ENCODE measurements around the gene RNF213.

DNA sequence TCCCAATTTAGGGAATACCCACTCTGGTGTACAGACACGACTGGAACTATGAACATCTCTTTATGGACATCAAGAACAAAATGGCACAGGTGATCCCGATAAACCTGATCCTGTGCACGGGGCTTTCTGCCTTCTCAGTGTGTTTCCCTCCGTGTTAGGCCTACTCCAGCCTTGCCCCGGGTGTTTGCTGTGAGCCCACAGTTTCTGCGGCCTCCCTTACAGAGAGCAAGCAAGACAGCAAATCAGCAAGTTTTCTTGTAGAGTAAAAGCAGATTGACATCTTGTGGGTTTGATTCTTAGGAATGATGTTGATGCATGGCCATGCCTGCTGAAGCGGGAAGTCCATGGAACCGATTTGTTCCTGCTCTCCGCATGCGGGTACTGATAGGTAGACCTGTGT lies 127.9 kb downstream of the RNF213 start:
- TF ChIP-seq TCF7L2 (IDR thresholded peaks at IDR 0.05; ENCODE audit: borderline replicate concordance, extremely low read depth, insufficient read depth, insufficient read length) (no peak), YY1 (IDR thresholded peaks at IDR 0.05; ENCODE audit: extremely low read depth, insufficient replicate concordance, low read depth, low read length) (no peak), EZH2 (IDR thresholded peaks at IDR 0.05) (no peak), JUND (IDR thresholded peaks at IDR 0.05) (no peak), ZNF274 (IDR thresholded peaks at IDR 0.05; ENCODE audit: low read depth, low read length) (no peak), EZH2phosphoT487 (IDR thresholded peaks at IDR 0.05; ENCODE audit: borderline replicate concordance) (no peak), SIN3A (IDR thresholded peaks at IDR 0.05; ENCODE audit: low read depth) (no peak)
- TF ChIP-seq, protein P1, sequence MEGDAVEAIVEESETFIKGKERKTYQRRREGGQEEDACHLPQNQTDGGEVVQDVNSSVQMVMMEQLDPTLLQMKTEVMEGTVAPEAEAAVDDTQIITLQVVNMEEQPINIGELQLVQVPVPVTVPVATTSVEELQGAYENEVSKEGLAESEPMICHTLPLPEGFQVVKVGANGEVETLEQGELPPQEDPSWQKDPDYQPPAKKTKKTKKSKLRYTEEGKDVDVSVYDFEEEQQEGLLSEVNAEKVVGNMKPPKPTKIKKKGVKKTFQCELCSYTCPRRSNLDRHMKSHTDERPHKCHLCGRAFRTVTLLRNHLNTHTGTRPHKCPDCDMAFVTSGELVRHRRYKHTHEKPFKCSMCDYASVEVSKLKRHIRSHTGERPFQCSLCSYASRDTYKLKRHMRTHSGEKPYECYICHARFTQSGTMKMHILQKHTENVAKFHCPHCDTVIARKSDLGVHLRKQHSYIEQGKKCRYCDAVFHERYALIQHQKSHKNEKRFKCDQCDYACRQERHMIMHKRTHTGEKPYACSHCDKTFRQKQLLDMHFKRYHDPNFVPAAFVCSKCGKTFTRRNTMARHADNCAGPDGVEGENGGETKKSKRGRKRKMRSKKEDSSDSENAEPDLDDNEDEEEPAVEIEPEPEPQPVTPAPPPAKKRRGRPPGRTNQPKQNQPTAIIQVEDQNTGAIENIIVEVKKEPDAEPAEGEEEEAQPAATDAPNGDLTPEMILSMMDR (IDR thresholded peaks at IDR 0.05 in 2 of 3, conservative IDR thresholded peaks at IDR 0.05 in 1 of 3; ENCODE audit: borderline replicate concordance in 1 of 3, insufficient read depth in 1 of 3, low read depth in 2 of 3, low read length in 2 of 3) = no peak
- TF ChIP-seq, protein P2, sequence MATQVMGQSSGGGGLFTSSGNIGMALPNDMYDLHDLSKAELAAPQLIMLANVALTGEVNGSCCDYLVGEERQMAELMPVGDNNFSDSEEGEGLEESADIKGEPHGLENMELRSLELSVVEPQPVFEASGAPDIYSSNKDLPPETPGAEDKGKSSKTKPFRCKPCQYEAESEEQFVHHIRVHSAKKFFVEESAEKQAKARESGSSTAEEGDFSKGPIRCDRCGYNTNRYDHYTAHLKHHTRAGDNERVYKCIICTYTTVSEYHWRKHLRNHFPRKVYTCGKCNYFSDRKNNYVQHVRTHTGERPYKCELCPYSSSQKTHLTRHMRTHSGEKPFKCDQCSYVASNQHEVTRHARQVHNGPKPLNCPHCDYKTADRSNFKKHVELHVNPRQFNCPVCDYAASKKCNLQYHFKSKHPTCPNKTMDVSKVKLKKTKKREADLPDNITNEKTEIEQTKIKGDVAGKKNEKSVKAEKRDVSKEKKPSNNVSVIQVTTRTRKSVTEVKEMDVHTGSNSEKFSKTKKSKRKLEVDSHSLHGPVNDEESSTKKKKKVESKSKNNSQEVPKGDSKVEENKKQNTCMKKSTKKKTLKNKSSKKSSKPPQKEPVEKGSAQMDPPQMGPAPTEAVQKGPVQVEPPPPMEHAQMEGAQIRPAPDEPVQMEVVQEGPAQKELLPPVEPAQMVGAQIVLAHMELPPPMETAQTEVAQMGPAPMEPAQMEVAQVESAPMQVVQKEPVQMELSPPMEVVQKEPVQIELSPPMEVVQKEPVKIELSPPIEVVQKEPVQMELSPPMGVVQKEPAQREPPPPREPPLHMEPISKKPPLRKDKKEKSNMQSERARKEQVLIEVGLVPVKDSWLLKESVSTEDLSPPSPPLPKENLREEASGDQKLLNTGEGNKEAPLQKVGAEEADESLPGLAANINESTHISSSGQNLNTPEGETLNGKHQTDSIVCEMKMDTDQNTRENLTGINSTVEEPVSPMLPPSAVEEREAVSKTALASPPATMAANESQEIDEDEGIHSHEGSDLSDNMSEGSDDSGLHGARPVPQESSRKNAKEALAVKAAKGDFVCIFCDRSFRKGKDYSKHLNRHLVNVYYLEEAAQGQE (IDR thresholded peaks at IDR 0.05; ENCODE audit: low read depth) = no peak
